ENCODE results near the gene SLC1A7.

SLC1A7 gene

GRCh38 chr1:53183095-53183990 lies 40.9 kb upstream of the SLC1A7 start:
- H3K27me3 ChIP-seq (ENCODE audit: insufficient read depth, low read length) = peaks cover 11% of the 10 kb centered on the region; the same call in 1 of the 2 replicates
- H3K9me3 ChIP-seq (ENCODE audit: low read length) = no peaks in the 10 kb centered on the region
- no peaks in the 10 kb centered on the region for H3K79me2 ChIP-seq (ENCODE audit: insufficient read depth, low read length)
- H3K4me3 ChIP-seq (ENCODE audit: low read depth, low read length, poor library complexity, severe bottlenecking) = no peak overlapping the region
- H3K4me1 ChIP-seq (ENCODE audit: insufficient read depth, low read length, severe bottlenecking) = no peaks in the 10 kb centered on the region
- no peaks in the 10 kb centered on the region for H3K9me2 ChIP-seq (ENCODE audit: low read depth, low read length)
- TF ChIP-seq CTCF (IDR thresholded peaks at IDR 0.05; ENCODE audit: low read length) = no peak
- TF ChIP-seq EZH2 (IDR thresholded peaks at IDR 0.05; ENCODE audit: borderline replicate concordance, low read length) = no peak
- no peak overlapping the region for H3K27ac ChIP-seq (ENCODE audit: low read depth, low read length, poor library complexity, severe bottlenecking)
- H3K4me2 ChIP-seq (ENCODE audit: low read length) = no peak overlapping the region
- no peaks in the 10 kb centered on the region for H3K36me3 ChIP-seq (ENCODE audit: insufficient read depth, low read length)
- no peaks in the 10 kb centered on the region for H4K20me1 ChIP-seq (ENCODE audit: insufficient read depth, low read length)
- H3F3A ChIP-seq (ENCODE audit: insufficient read depth, low read length) = no peaks in the 10 kb centered on the region
- H2AFZ ChIP-seq (ENCODE audit: low read length) = no peak overlapping the region
- H3K9ac ChIP-seq (ENCODE audit: low read length) = no peak overlapping the region

DNA sequence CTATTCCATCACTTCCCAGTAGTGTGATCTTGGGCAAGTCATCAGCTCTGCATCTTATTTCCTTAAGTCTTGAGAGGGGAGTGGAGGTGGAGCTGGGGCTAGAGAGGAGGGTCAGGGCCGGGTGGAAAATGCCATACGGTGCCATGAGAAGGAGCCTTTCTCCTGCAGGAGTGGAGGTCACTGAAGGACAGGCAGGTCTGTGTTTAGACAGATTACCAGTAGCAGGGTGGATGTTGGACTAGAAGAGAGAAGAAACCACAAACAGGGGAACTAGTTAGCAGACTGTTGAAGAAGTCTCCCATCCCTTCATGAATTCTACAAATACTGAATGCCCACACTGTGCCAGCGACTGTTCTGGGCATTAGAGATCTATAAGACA lies 40.3 kb upstream of the SLC1A7 start:
- no peak for TF ChIP-seq EZH2 (IDR thresholded peaks at IDR 0.05; ENCODE audit: borderline replicate concordance, low read length)
- no peak for TF ChIP-seq CTCF (IDR thresholded peaks at IDR 0.05; ENCODE audit: low read length)
- Histone ChIP-seq H2AFZ (ENCODE audit: low read length) (no peak overlapping the region), H3K27ac (ENCODE audit: low read depth, low read length, poor library complexity, severe bottlenecking) (no peak overlapping the region)

DNA sequence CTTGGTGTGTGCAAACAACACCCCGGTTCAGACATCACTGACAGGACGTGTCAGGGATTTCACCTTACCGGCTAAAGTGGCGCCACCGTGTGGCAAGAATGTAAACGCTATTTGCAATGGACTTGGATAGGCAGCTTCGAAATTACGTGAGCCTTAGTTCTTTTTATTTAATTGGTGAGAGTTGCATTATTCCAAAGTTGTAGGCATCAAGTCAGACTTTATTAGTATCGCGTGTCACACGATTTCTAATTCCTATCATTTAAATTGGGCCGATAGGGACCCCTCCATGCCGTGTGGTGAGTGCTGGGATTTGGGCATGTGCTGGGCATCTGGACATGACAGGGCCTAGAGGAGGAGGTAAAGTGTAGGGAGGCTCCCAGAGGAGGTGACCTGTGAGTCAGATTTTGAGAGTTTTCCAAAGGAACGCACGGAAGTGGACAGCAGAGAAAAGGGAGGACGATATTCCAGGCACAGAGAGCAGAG lies 39.7 kb upstream of the SLC1A7 start:
- Histone ChIP-seq H3F3A (ENCODE audit: insufficient read depth, low read length) (no peaks in the 10 kb centered on the region), H4K20me1 (ENCODE audit: insufficient read depth, low read length) (no peaks in the 10 kb centered on the region), H3K27ac (ENCODE audit: low read depth, low read length, poor library complexity, severe bottlenecking) (no peak overlapping the region), H2AFZ (ENCODE audit: low read length) (no peak overlapping the region), H3K4me3 (ENCODE audit: low read depth, low read length, poor library complexity, severe bottlenecking) (no peak overlapping the region), H3K4me2 (ENCODE audit: low read length) (no peak overlapping the region), H3K9me2 (ENCODE audit: low read depth, low read length) (no peaks in the 10 kb centered on the region), H3K79me2 (ENCODE audit: insufficient read depth, low read length) (no peaks in the 10 kb centered on the region), H3K4me1 (ENCODE audit: insufficient read depth, low read length, severe bottlenecking) (no peaks in the 10 kb centered on the region), H3K9me3 (ENCODE audit: low read length) (no peaks in the 10 kb centered on the region), H3K36me3 (ENCODE audit: insufficient read depth, low read length) (no peaks in the 10 kb centered on the region), H3K27me3 (ENCODE audit: insufficient read depth, low read length) (peaks cover 11% of the 10 kb centered on the region; the same call in 1 of the 2 replicates), H3K9ac (ENCODE audit: low read length) (no peak overlapping the region)
- TF ChIP-seq CTCF (IDR thresholded peaks at IDR 0.05; ENCODE audit: low read length) (peak; percentile 85), EZH2 (IDR thresholded peaks at IDR 0.05; ENCODE audit: borderline replicate concordance, low read length) (no peak)

More for the DNA sequence above, 40.3 kb upstream of the SLC1A7 start:
- Histone ChIP-seq H3K4me3 (ENCODE audit: low read depth, low read length, poor library complexity, severe bottlenecking) (no peak overlapping the region), H3K9me3 (ENCODE audit: low read length) (no peaks in the 10 kb centered on the region), H3K36me3 (ENCODE audit: insufficient read depth, low read length) (no peaks in the 10 kb centered on the region), H3K9me2 (ENCODE audit: low read depth, low read length) (no peaks in the 10 kb centered on the region), H3K27me3 (ENCODE audit: insufficient read depth, low read length) (peaks cover 11% of the 10 kb centered on the region; the same call in 1 of the 2 replicates), H3K4me1 (ENCODE audit: insufficient read depth, low read length, severe bottlenecking) (no peaks in the 10 kb centered on the region), H3F3A (ENCODE audit: insufficient read depth, low read length) (no peaks in the 10 kb centered on the region), H4K20me1 (ENCODE audit: insufficient read depth, low read length) (no peaks in the 10 kb centered on the region), H3K9ac (ENCODE audit: low read length) (no peak overlapping the region), H3K4me2 (ENCODE audit: low read length) (no peak overlapping the region), H3K79me2 (ENCODE audit: insufficient read depth, low read length) (no peaks in the 10 kb centered on the region)

Measured in OCI-LY1 (cell line).